Epithelial cell of proximal tubule (primary cell): Measurements from ENCODE around the gene ASMTL. TPM values are rescaled to one million over a fixed set of nuclear protein-coding genes. Genes with fewer than 3 reads are reported as not detected.

ENCODE experiments used
- DNase-seq: peaks from one replicate; pipeline ENCODE4 v3.0.0-alpha.2; 2011; ENCODE audit warnings: low read depth
- H3K4me3 ChIP-seq: 2 replicates; pipeline ENCODE4 v1.5.1; 2011; ENCODE audit warnings: low read depth, mild to moderate bottlenecking, low read length
- total RNA-seq: library from RNA; depleted of rRNA; stranded (reverse); fragments of >200 nt; gene quantifications from 2 replicates; pipeline ENCODE4 v1.2.3, GENCODE V29; 2015
- TF ChIP-seq, protein P1 (sequence below): conservative IDR thresholded peaks from 2 replicates; pipeline ENCODE4 v1.5.1; 2012; ENCODE audit warnings: low read depth, mild to moderate bottlenecking, low read length

The ASMTL gene
- total RNA-seq, 1 donor from 2014 or later, result 14.4 TPM

DNA sequence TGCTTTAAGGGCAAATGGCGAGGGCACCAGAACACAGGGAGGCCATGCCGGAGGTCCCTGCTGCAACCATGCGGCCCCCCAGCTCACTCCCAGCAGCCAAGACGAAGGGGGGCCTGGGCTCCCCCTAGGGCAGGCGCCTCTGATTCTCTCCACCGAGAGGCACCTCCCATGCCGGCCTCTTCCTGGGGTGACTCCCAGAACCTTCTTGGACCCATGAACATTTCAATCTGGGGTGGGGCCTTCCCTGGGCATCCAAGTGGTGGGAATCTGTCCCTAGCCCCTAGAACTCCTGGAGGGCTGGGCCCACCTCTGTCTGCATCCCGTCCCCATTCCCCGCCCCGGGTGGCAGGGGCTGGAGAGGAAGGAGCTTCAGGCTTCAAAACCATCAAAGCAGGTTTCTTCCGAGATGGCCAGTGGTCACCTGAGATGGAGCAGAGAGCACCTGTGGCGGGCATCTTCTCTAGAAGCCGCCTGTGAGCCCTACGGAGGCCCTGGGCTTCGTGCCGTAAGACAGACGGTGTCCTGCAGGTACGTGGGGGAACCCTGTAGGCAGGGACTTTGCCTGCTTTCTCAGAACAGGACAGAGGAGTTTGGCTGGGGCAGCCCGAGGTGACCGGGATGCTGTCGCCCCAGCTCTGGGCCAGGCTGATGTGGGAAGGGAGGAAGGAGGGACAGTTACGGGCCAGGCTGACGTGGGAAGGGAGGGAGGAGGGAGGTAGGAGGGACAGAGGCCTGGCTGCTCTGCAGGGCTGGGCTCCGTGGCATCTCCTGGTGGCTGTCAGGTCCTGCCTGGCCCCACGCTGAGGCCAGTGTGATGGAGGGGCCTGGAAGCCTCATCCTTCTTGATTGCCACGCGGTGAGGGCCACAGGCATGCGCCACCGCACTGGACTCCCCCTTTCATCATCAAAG lies 54.0 kb downstream of the ASMTL start:
- no peak for DNase-seq
- H3K4me3 ChIP-seq, result no peak overlapping the region
- TF ChIP-seq, protein P1, sequence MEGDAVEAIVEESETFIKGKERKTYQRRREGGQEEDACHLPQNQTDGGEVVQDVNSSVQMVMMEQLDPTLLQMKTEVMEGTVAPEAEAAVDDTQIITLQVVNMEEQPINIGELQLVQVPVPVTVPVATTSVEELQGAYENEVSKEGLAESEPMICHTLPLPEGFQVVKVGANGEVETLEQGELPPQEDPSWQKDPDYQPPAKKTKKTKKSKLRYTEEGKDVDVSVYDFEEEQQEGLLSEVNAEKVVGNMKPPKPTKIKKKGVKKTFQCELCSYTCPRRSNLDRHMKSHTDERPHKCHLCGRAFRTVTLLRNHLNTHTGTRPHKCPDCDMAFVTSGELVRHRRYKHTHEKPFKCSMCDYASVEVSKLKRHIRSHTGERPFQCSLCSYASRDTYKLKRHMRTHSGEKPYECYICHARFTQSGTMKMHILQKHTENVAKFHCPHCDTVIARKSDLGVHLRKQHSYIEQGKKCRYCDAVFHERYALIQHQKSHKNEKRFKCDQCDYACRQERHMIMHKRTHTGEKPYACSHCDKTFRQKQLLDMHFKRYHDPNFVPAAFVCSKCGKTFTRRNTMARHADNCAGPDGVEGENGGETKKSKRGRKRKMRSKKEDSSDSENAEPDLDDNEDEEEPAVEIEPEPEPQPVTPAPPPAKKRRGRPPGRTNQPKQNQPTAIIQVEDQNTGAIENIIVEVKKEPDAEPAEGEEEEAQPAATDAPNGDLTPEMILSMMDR, result no peak

DNA sequence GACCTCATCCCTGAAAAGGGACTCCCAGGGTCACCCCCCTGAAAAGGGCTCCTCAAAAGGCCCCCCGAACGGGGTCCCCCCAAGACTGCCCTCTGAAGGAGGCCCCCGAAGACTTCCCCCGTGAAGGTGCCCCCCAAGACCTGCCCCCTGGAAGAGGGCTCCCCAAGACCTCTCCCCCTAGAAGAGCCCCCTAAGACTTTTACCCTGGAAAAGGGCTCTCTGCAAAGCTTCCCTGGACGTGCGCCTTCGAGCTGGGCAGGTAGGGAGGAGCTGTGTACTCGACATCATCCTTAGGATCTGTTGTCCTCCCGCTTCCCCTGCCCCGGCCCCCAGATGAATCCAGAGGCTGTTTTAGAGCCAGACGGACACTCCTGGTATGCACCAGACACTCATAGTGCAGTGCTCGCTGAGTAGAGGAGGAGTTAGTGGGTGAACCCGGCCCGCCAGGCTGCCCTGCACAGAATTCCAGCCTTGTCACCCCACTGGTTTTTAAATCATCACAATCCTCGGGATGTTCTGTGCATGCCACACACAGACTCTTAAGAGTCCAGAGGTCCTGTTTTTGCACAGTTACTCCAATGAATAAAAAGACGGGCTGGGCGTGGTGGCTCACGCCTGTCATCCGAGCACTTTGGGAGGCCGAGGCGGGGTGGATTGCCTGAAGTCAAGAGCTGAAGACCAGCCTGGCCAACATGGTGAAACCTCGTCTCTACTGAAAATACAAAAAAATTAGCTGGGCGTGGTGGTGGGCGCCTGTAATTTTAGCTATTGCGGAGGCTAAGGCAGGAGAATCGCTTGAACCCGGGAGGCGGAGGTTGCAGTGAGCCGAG lies 55.1 kb downstream of the ASMTL start:
- no peak overlapping the region for H3K4me3 ChIP-seq
- TF ChIP-seq, protein P1, result no peak
- DNase-seq, result no peak

DNA sequence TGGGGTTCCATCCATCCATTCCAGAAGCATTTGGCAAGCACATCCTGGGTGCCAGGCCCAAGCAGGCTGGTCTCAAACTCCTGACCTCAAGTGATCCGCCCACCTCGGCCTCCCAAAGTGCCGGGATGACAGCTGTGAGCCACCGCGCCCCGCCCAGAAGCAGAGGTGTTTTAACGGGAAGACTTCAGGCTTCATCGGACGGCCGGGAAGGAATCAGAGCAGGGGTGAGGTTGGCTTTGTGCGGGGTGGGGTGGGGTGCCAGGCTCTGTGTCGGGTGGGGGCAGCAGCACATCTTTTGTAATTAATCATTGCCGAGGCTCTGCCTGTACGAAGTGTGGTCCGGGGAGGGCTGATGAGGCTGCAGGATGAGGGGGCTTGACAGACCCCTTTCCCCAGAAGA lies 55.7 kb downstream of the ASMTL start:
- H3K4me3 ChIP-seq, result no peak overlapping the region
- TF ChIP-seq, protein P1, result no peak
- DNase-seq, result no peak

DNA sequence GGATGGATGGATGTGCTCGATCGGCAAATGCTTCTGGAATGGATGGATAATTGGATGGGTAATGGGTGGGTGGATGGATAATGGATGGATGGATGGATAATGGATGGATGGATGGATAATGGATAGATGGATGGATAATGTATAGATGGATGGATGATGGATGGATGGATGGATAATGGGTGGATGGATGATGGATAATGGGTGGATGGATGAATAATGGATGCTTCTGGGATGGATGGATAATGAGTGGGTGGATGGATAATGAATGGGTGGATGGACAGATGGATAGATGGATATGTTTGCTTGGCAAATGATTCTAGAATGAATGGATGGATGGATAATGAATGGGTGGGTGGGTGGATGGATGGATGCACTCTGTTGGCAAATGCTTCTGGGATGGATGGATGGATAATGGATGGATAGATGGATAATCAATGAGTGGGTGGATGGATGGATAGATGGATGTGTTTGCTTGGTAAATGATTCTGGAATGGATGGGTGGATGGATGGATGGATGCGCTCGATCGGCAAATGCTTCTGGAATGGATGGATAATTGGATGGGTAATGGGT lies 57.0 kb downstream of the ASMTL start:
- no peak for DNase-seq
- TF ChIP-seq, protein P1, result no peak
- H3K4me3 ChIP-seq, result no peak overlapping the region

DNA sequence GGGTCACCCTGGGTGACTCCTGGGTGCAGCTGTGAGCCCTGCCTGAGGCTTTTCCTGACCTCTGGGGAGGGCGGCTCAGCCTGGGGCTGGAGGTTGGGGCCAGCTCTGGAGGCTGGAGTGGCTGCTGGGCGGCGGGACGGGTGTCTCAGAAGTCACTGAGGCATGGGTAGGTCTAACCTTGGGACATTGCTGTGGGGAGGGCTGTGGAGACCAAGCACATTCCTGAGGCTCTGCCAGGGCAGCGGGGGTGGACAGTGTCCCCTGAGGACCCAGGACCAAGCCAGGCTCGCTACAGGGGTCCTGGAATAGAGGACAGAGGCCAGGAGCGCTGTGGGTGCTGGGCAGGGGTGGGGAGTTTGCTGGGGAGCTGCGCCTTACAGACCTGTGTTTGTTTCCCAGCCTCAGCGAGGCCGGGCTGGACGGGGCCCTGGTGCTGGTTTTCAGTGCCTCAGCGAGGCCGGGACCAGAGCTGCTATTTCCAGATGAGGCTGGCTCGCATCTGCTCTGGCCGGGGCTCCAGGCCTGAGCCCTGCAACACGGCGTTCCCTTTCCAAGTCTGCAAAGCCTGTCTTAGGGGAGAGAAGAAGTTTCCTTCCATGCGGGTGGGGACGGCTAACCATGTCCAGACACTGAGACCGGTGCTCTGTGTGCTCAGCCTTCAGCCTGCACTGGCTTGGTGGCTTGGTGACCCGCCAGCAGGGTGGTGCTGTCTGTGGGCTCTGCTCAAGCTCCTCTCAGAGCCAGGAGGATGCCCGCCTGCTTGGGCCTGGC lies 57.8 kb downstream of the ASMTL start:
- H3K4me3 ChIP-seq, result peak overlapping the region; percentile 73
- TF ChIP-seq, protein P1, result no peak
- DNase-seq, result no peak

DNA sequence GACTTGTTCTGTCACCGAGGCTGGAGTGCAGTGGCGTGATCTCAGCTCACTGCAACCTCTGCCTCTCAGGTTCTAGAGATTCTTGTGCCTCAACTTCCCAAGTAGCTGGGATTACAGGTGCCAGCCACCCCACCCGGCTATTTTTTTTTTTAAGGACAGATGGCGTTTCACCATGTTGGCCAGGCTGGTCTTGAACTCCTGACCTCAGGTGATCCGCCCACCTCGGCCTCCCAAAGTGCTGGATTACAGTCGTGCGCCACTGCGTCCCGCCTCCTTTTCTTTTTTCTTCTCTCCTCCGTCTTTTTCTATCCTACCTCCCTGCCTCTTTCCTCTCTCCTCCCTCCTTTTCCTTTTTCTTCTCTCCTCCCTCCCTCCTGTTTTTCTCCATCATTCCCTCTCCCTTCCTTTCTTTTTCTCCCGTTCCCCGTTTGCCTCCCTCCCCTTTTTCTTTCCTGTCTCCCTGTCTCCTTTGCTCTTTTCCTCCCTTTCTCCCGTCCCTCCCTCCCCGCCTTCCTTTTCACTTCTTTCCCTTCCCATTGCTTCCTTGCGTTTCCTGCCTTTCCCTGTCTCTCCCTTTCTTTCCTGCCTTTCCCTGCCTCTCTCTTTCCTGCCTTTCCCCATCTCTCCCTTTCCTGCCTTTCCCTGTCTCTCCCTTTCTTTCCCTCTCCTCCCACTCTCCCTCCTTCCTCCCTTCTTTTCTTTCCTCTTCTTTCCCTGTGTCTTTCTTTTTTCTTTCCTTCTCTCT lies 58.7 kb downstream of the ASMTL start:
- TF ChIP-seq, protein P1, result no peak
- H3K4me3 ChIP-seq, result peak overlapping the region; percentile 73
- no peak for DNase-seq
